ENCODE results near the gene GBP3. TPM values are rescaled to one million over a fixed set of nuclear protein-coding genes. Genes with fewer than 3 reads are reported as not detected.

The GBP3 gene
- polyA plus RNA-seq, 1 of the 3 experiments (the other 2 are of a cell fraction) = 8.5 TPM

GRCh38 chr1:89040315-89040626 lies 17.6 kb upstream of the GBP3 start (continued):
- TF ChIP-seq, protein P1, sequence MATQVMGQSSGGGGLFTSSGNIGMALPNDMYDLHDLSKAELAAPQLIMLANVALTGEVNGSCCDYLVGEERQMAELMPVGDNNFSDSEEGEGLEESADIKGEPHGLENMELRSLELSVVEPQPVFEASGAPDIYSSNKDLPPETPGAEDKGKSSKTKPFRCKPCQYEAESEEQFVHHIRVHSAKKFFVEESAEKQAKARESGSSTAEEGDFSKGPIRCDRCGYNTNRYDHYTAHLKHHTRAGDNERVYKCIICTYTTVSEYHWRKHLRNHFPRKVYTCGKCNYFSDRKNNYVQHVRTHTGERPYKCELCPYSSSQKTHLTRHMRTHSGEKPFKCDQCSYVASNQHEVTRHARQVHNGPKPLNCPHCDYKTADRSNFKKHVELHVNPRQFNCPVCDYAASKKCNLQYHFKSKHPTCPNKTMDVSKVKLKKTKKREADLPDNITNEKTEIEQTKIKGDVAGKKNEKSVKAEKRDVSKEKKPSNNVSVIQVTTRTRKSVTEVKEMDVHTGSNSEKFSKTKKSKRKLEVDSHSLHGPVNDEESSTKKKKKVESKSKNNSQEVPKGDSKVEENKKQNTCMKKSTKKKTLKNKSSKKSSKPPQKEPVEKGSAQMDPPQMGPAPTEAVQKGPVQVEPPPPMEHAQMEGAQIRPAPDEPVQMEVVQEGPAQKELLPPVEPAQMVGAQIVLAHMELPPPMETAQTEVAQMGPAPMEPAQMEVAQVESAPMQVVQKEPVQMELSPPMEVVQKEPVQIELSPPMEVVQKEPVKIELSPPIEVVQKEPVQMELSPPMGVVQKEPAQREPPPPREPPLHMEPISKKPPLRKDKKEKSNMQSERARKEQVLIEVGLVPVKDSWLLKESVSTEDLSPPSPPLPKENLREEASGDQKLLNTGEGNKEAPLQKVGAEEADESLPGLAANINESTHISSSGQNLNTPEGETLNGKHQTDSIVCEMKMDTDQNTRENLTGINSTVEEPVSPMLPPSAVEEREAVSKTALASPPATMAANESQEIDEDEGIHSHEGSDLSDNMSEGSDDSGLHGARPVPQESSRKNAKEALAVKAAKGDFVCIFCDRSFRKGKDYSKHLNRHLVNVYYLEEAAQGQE (IDR thresholded peaks at IDR 0.05; ENCODE audit: low read depth, low read length) = no peak
- TF ChIP-seq ELF1 (IDR thresholded peaks at IDR 0.05) (no peak), YY1 (IDR thresholded peaks at IDR 0.05; ENCODE audit: low read depth) (no peak), FOXJ3 (CRISPR knock-in tag; IDR thresholded peaks at IDR 0.05) (no peak), PBX3 (IDR thresholded peaks at IDR 0.05) (no peak), EZH2phosphoT487 (IDR thresholded peaks at IDR 0.05; ENCODE audit: borderline replicate concordance, low read depth) (no peak)

- WGBS (ENCODE audit: low lambda C conversion rate) = 29% methylated on average over 1 of the region's 1 CpG
- Histone ChIP-seq H3K4me3 (ENCODE audit: low read depth in 2 of 2, low read length in 1 of 2) (no peak overlapping the region), H2AFZ (ENCODE audit: low read depth) (no peak overlapping the region), H3K9me3 (no peaks in the 10 kb centered on the region), H3K4me2 (no peak overlapping the region), H3K9me2 (no peaks in the 10 kb centered on the region), H3K79me2 (ENCODE audit: insufficient read depth) (no peaks in the 10 kb centered on the region), H3K36me3 (replicated peaks in 1 of 2; ENCODE audit: control insufficient read depth in 1 of 2, insufficient read depth in 2 of 2, low read length in 1 of 2) (no peaks in the 10 kb centered on the region), H3F3A (replicated peaks; ENCODE audit: insufficient read depth) (peaks cover 6% of the 10 kb centered on the region), H3K4me1 (ENCODE audit: control insufficient read depth in 1 of 2, insufficient read depth in 2 of 2, low read depth in 1 of 2, low read length in 1 of 2) (no peaks in the 10 kb centered on the region), H3K27ac (ENCODE audit: low read depth in 2 of 2, low read length in 1 of 2) (no peak overlapping the region), H3K9ac (no peak overlapping the region), H3K27me3 (ENCODE audit: insufficient read depth) (no peaks in the 10 kb centered on the region), H4K20me1 (ENCODE audit: insufficient read depth) (no peaks in the 10 kb centered on the region)
- no peak for DNase-seq
- CTCF ChIA-PET = no interaction called here
- POLR2A ChIA-PET = no interaction called here
- TF ChIP-seq RCOR1 (IDR thresholded peaks at IDR 0.05; ENCODE audit: low read length) = no peak
- no peak for TF ChIP-seq TEAD4 (IDR thresholded peaks at IDR 0.05; ENCODE audit: borderline replicate concordance, insufficient read depth)
- no peak for TF ChIP-seq RFX5 (IDR thresholded peaks at IDR 0.05; ENCODE audit: low read length)
- TF ChIP-seq SIN3A (IDR thresholded peaks at IDR 0.05; ENCODE audit: borderline replicate concordance, low read depth, low read length) = no peak
These were observed 14.5 kb upstream of the GBP3 start for GRCh38 chr1:89037186-89037585.

GRCh38 chr1:89035080-89035479 lies 12.4 kb upstream of the GBP3 start:
- 31% methylated on average over 1 of the region's 1 CpG for WGBS (ENCODE audit: low lambda C conversion rate)
- Histone ChIP-seq H3K4me1 (ENCODE audit: control insufficient read depth in 1 of 2, insufficient read depth in 2 of 2, low read depth in 1 of 2, low read length in 1 of 2) (no peaks in the 10 kb centered on the region), H3K27ac (ENCODE audit: low read depth in 2 of 2, low read length in 1 of 2) (no peak overlapping the region), H3F3A (replicated peaks; ENCODE audit: insufficient read depth) (no peaks in the 10 kb centered on the region), H3K9me3 (no peaks in the 10 kb centered on the region), H3K79me2 (ENCODE audit: insufficient read depth) (no peaks in the 10 kb centered on the region), H3K4me2 (no peak overlapping the region), H2AFZ (ENCODE audit: low read depth) (no peak overlapping the region), H3K36me3 (replicated peaks in 1 of 2; ENCODE audit: control insufficient read depth in 1 of 2, insufficient read depth in 2 of 2, low read length in 1 of 2) (no peaks in the 10 kb centered on the region), H3K9ac (no peak overlapping the region), H3K9me2 (no peaks in the 10 kb centered on the region), H3K4me3 (ENCODE audit: low read depth in 2 of 2, low read length in 1 of 2) (no peak overlapping the region), H4K20me1 (ENCODE audit: insufficient read depth) (no peaks in the 10 kb centered on the region), H3K27me3 (ENCODE audit: insufficient read depth) (no peaks in the 10 kb centered on the region)
- no peak for DNase-seq
- POLR2A ChIA-PET = no interaction called here
- CTCF ChIA-PET = no interaction called here
- TF ChIP-seq EP300 (IDR thresholded peaks at IDR 0.05; ENCODE audit: borderline replicate concordance in 1 of 2, low read depth in 1 of 2, low read length in 1 of 2) = no peak
- TF ChIP-seq, protein P1 (IDR thresholded peaks at IDR 0.05; ENCODE audit: low read depth, low read length) = no peak
- TF ChIP-seq GABPA (IDR thresholded peaks at IDR 0.05; ENCODE audit: low read depth) = no peak
- no peak for TF ChIP-seq PBX3 (IDR thresholded peaks at IDR 0.05)
- no peak for TF ChIP-seq NRF1 (IDR thresholded peaks at IDR 0.05; ENCODE audit: low read depth, low read length)
- no peak for TF ChIP-seq NFIC (IDR thresholded peaks at IDR 0.05; ENCODE audit: borderline replicate concordance)
- TF ChIP-seq ELF1 (IDR thresholded peaks at IDR 0.05) = no peak
- TF ChIP-seq, protein P2, sequence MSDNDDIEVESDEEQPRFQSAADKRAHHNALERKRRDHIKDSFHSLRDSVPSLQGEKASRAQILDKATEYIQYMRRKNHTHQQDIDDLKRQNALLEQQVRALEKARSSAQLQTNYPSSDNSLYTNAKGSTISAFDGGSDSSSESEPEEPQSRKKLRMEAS (IDR thresholded peaks at IDR 0.05; ENCODE audit: low read depth) = no peak
- TF ChIP-seq, protein P3, sequence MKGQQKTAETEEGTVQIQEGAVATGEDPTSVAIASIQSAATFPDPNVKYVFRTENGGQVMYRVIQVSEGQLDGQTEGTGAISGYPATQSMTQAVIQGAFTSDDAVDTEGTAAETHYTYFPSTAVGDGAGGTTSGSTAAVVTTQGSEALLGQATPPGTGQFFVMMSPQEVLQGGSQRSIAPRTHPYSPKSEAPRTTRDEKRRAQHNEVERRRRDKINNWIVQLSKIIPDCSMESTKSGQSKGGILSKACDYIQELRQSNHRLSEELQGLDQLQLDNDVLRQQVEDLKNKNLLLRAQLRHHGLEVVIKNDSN (IDR thresholded peaks at IDR 0.05; ENCODE audit: borderline replicate concordance, low read depth) = no peak

All from SK-N-SH (cell line).